HEK293 (cell line): ENCODE measurements around the gene CAMTA2.
A peak's percentile ranks its signal among the peaks of the same experiment; 100 is the strongest.

Experiments used
- KLF1 ChIP-seq: fragments of 450-650 bp; formaldehyde crosslinking; IDR thresholded peaks from 2 replicates; pipeline ENCODE4 v1.5.1; 2016; ENCODE audit warnings: missing biosample characterization, missing genetic modification characterization
- KLF10 ChIP-seq: fragments of 450-650 bp; IDR thresholded peaks from 2 replicates; pipeline ENCODE4 v1.5.1; 2018; ENCODE audit warnings: missing biosample characterization, mild to moderate bottlenecking, missing genetic modification characterization
- KLF16 ChIP-seq: fragments of 450-650 bp; formaldehyde crosslinking; IDR thresholded peaks from 2 replicates; pipeline ENCODE4 v1.5.1; 2017; ENCODE audit warnings: missing biosample characterization, missing genetic modification characterization
- KLF7 ChIP-seq: fragments of 450-650 bp; formaldehyde crosslinking; IDR thresholded peaks from 2 replicates; pipeline ENCODE4 v1.5.1; 2016; ENCODE audit warnings: missing biosample characterization, missing genetic modification characterization, borderline replicate concordance
- KLF8 ChIP-seq: fragments of 450-650 bp; formaldehyde crosslinking; IDR thresholded peaks from 2 replicates; pipeline ENCODE4 v1.5.1; 2016; ENCODE audit warnings: missing biosample characterization, missing genetic modification characterization
- KLF9 ChIP-seq: fragments of 450-650 bp; formaldehyde crosslinking; IDR thresholded peaks from 2 replicates; pipeline ENCODE4 v1.5.1; 2016; ENCODE audit warnings: missing biosample characterization, missing genetic modification characterization, low read depth
- MZF1 ChIP-seq: fragments of 450-650 bp; formaldehyde crosslinking; IDR thresholded peaks from 2 replicates; pipeline ENCODE4 v1.5.1; 2017; ENCODE audit warnings: missing biosample characterization, missing genetic modification characterization, borderline replicate concordance
- OVOL3 ChIP-seq: fragments of 450-650 bp; formaldehyde crosslinking; IDR thresholded peaks from 2 replicates; pipeline ENCODE4 v1.5.1; 2016; ENCODE audit warnings: missing biosample characterization, missing genetic modification characterization
- SP7 ChIP-seq: fragments of 450-650 bp; formaldehyde crosslinking; IDR thresholded peaks from 2 replicates; pipeline ENCODE4 v1.5.1; 2016; ENCODE audit warnings: missing biosample characterization, missing genetic modification characterization
- ZBTB20 ChIP-seq: fragments of 450-650 bp; formaldehyde crosslinking; IDR thresholded peaks from 2 replicates; pipeline ENCODE4 v1.5.1; 2016; ENCODE audit warnings: missing biosample characterization, missing genetic modification characterization
- ZFP37 ChIP-seq: fragments of 450-650 bp; formaldehyde crosslinking; IDR thresholded peaks from 2 replicates; pipeline ENCODE4 v1.5.1; 2016; ENCODE audit warnings: missing biosample characterization, missing genetic modification characterization
- ZFP69B ChIP-seq: fragments of 450-650 bp; formaldehyde crosslinking; IDR thresholded peaks from 2 replicates; pipeline ENCODE4 v1.5.1; 2016; ENCODE audit warnings: missing biosample characterization, missing genetic modification characterization
- ZNF24 ChIP-seq: fragments of 450-650 bp; formaldehyde crosslinking; IDR thresholded peaks from 2 replicates; pipeline ENCODE4 v1.5.1; 2016; ENCODE audit warnings: missing biosample characterization, missing genetic modification characterization
- ZNF324 ChIP-seq: fragments of 450-650 bp; formaldehyde crosslinking; IDR thresholded peaks from 2 replicates; pipeline ENCODE4 v1.5.1; 2016; ENCODE audit warnings: missing biosample characterization, missing genetic modification characterization
- ZNF335 ChIP-seq: fragments of 450-650 bp; formaldehyde crosslinking; conservative IDR thresholded peaks from 2 replicates; pipeline ENCODE4 v1.5.1; 2016; ENCODE audit warnings: missing biosample characterization, missing genetic modification characterization
- ZNF394 ChIP-seq: fragments of 450-650 bp; formaldehyde crosslinking; IDR thresholded peaks from 2 replicates; pipeline ENCODE4 v1.5.1; 2016; ENCODE audit warnings: missing biosample characterization, missing genetic modification characterization, mild to moderate bottlenecking, moderate library complexity, borderline replicate concordance
- ZNF585B ChIP-seq: fragments of 450-650 bp; formaldehyde crosslinking; IDR thresholded peaks from 2 replicates; pipeline ENCODE4 v1.5.1; 2016; ENCODE audit warnings: missing biosample characterization, missing genetic modification characterization
- ZNF621 ChIP-seq: fragments of 450-650 bp; formaldehyde crosslinking; IDR thresholded peaks from 2 replicates; pipeline ENCODE4 v1.5.1; 2017; ENCODE audit warnings: missing biosample characterization, missing genetic modification characterization
- ZNF76 ChIP-seq: fragments of 450-650 bp; formaldehyde crosslinking; IDR thresholded peaks from 2 replicates; pipeline ENCODE4; 2016; ENCODE audit warnings: low read depth, missing biosample characterization, missing genetic modification characterization, borderline replicate concordance
- TF ChIP-seq, protein P1 (sequence below): fragments of 450-650 bp; formaldehyde crosslinking; IDR thresholded peaks from 2 replicates; pipeline ENCODE4 v1.5.1; 2017; ENCODE audit warnings: missing biosample characterization, missing genetic modification characterization
- TF ChIP-seq, protein P2 (sequence below): fragments of 450-650 bp; formaldehyde crosslinking; IDR thresholded peaks from 2 replicates; pipeline ENCODE4 v1.5.1; 2016; ENCODE audit warnings: missing biosample characterization, missing genetic modification characterization
- TF ChIP-seq, protein P3 (sequence below): sonication (generic); formaldehyde crosslinking; IDR thresholded peaks from 2 replicates; pipeline ENCODE4 v1.8.1; 2022; ENCODE audit warnings: mild to moderate bottlenecking, moderate library complexity, missing genetic modification reagents
- TF ChIP-seq, protein P4 (sequence below): fragments of 450-650 bp; formaldehyde crosslinking; IDR thresholded peaks from 2 replicates; pipeline ENCODE4 v1.5.1; 2016; ENCODE audit warnings: missing biosample characterization, missing genetic modification characterization
- TF ChIP-seq, protein P5 (sequence below): fragments of 450-650 bp; formaldehyde crosslinking; IDR thresholded peaks from 2 replicates; pipeline ENCODE4 v1.5.1; 2016; ENCODE audit warnings: missing biosample characterization, missing genetic modification characterization
- TF ChIP-seq, protein P6 (sequence below): fragments of 450-650 bp; formaldehyde crosslinking; IDR thresholded peaks from 2 replicates; pipeline ENCODE4 v1.5.1; 2016; ENCODE audit warnings: missing biosample characterization, missing genetic modification characterization

The CAMTA2 gene

DNA sequence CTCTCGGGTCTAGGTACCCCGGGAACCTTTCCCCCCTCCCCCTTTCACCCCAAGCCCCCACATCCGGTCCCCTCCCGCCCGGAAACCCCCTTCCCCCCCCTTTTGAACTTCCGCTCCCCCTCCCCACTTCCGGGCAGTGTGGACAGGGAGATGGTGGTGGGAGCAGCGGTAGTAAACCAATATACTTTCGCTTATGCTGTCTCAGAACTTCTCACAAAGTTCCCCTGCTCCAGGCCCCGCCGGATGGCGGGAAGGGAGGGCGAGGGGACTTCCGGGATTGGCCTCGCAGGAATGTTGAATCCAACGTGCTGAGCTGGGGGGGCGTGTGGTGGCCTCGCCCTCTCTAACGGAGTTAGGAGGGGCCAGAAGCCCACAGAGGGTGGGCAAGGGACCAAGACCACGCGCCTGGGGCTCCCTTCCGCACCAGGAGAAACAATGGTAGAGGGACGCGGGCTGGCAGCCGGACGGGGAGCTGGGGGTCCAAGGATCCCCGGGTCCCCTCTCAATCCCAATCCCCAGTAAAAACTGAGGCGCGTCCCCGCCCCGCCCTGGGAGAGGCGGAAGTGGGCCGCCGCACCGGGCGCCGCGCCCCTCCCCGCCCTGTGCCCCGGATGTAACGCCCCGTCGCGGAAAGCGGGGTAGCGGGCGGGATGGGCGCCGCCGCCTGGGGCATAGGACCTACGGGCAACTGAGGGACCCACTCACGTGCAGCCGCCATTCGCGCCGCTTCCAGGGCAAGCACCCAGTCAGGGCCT is 39.9 kb downstream of the CAMTA2 start (continued):
- TF ChIP-seq, protein P1, sequence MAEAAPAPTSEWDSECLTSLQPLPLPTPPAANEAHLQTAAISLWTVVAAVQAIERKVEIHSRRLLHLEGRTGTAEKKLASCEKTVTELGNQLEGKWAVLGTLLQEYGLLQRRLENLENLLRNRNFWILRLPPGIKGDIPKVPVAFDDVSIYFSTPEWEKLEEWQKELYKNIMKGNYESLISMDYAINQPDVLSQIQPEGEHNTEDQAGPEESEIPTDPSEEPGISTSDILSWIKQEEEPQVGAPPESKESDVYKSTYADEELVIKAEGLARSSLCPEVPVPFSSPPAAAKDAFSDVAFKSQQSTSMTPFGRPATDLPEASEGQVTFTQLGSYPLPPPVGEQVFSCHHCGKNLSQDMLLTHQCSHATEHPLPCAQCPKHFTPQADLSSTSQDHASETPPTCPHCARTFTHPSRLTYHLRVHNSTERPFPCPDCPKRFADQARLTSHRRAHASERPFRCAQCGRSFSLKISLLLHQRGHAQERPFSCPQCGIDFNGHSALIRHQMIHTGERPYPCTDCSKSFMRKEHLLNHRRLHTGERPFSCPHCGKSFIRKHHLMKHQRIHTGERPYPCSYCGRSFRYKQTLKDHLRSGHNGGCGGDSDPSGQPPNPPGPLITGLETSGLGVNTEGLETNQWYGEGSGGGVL (tag by site-specific recombination), result peak; percentile 71
- TF ChIP-seq, protein P2, sequence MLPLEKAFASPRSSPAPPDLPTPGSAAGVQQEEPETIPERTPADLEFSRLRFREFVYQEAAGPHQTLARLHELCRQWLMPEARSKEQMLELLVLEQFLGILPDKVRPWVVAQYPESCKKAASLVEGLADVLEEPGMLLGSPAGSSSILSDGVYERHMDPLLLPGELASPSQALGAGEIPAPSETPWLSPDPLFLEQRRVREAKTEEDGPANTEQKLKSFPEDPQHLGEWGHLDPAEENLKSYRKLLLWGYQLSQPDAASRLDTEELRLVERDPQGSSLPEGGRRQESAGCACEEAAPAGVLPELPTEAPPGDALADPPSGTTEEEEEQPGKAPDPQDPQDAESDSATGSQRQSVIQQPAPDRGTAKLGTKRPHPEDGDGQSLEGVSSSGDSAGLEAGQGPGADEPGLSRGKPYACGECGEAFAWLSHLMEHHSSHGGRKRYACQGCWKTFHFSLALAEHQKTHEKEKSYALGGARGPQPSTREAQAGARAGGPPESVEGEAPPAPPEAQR, result no peak
- TF ChIP-seq KLF8 (peak; percentile 96), ZFP69B (tag by site-specific recombination) (peak; percentile 19; the same call in 1 of the 2 replicates), KLF10 (tag by site-specific recombination) (peak; percentile 55; the same call in 1 of the 2 replicates), SP7 (tag by site-specific recombination) (0 out of 2 replicates have a peak, but pooled peaks have one; percentile 60), ZNF324 (tag by site-specific recombination) (0 out of 2 replicates have a peak, but pooled peaks have one; percentile 30), OVOL3 (tag by site-specific recombination) (peak; percentile 52; the same call in 1 of the 2 replicates), ZFP37 (0 out of 2 replicates have a peak, but pooled peaks have one; percentile 66), ZNF76 (tag by site-specific recombination) (peak; percentile 57; the same call in 1 of the 2 replicates), KLF7 (tag by site-specific recombination) (peak; percentile 68), KLF16 (tag by site-specific recombination) (peak; percentile 64), ZNF394 (0 out of 2 replicates have a peak, but pooled peaks have one; percentile 26), KLF1 (tag by site-specific recombination) (peak; percentile 97), ZBTB20 (tag by site-specific recombination) (peak; percentile 37; the same call in 1 of the 2 replicates), KLF9 (tag by site-specific recombination) (peak; percentile 92), MZF1 (tag by site-specific recombination) (peak; percentile 57), ZNF585B (tag by site-specific recombination) (0 out of 2 replicates have a peak, but pooled peaks have one; percentile 9), ZNF24 (tag by site-specific recombination) (0 out of 2 replicates have a peak, but pooled peaks have one; percentile 11), ZNF621 (tag by site-specific recombination) (no peak), ZNF335 (peak; percentile 67)
- TF ChIP-seq, protein P3, sequence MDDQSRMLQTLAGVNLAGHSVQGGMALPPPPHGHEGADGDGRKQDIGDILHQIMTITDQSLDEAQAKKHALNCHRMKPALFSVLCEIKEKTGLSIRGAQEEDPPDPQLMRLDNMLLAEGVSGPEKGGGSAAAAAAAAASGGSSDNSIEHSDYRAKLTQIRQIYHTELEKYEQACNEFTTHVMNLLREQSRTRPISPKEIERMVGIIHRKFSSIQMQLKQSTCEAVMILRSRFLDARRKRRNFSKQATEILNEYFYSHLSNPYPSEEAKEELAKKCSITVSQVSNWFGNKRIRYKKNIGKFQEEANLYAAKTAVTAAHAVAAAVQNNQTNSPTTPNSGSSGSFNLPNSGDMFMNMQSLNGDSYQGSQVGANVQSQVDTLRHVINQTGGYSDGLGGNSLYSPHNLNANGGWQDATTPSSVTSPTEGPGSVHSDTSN (CRISPR knock-in tag), result no peak
- TF ChIP-seq, protein P4, sequence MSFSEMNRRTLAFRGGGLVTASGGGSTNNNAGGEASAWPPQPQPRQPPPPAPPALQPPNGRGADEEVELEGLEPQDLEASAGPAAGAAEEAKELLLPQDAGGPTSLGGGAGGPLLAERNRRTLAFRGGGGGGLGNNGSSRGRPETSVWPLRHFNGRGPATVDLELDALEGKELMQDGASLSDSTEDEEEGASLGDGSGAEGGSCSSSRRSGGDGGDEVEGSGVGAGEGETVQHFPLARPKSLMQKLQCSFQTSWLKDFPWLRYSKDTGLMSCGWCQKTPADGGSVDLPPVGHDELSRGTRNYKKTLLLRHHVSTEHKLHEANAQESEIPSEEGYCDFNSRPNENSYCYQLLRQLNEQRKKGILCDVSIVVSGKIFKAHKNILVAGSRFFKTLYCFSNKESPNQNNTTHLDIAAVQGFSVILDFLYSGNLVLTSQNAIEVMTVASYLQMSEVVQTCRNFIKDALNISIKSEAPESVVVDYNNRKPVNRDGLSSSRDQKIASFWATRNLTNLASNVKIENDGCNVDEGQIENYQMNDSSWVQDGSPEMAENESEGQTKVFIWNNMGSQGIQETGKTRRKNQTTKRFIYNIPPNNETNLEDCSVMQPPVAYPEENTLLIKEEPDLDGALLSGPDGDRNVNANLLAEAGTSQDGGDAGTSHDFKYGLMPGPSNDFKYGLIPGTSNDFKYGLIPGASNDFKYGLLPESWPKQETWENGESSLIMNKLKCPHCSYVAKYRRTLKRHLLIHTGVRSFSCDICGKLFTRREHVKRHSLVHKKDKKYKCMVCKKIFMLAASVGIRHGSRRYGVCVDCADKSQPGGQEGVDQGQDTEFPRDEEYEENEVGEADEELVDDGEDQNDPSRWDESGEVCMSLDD, result peak; percentile 68; the same call in 1 of the 2 replicates
- TF ChIP-seq, protein P5, sequence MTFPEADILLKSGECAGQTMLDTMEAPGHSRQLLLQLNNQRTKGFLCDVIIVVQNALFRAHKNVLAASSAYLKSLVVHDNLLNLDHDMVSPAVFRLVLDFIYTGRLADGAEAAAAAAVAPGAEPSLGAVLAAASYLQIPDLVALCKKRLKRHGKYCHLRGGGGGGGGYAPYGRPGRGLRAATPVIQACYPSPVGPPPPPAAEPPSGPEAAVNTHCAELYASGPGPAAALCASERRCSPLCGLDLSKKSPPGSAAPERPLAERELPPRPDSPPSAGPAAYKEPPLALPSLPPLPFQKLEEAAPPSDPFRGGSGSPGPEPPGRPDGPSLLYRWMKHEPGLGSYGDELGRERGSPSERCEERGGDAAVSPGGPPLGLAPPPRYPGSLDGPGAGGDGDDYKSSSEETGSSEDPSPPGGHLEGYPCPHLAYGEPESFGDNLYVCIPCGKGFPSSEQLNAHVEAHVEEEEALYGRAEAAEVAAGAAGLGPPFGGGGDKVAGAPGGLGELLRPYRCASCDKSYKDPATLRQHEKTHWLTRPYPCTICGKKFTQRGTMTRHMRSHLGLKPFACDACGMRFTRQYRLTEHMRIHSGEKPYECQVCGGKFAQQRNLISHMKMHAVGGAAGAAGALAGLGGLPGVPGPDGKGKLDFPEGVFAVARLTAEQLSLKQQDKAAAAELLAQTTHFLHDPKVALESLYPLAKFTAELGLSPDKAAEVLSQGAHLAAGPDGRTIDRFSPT, result 0 out of 2 replicates have a peak, but pooled peaks have one; percentile 71
- TF ChIP-seq, protein P6, sequence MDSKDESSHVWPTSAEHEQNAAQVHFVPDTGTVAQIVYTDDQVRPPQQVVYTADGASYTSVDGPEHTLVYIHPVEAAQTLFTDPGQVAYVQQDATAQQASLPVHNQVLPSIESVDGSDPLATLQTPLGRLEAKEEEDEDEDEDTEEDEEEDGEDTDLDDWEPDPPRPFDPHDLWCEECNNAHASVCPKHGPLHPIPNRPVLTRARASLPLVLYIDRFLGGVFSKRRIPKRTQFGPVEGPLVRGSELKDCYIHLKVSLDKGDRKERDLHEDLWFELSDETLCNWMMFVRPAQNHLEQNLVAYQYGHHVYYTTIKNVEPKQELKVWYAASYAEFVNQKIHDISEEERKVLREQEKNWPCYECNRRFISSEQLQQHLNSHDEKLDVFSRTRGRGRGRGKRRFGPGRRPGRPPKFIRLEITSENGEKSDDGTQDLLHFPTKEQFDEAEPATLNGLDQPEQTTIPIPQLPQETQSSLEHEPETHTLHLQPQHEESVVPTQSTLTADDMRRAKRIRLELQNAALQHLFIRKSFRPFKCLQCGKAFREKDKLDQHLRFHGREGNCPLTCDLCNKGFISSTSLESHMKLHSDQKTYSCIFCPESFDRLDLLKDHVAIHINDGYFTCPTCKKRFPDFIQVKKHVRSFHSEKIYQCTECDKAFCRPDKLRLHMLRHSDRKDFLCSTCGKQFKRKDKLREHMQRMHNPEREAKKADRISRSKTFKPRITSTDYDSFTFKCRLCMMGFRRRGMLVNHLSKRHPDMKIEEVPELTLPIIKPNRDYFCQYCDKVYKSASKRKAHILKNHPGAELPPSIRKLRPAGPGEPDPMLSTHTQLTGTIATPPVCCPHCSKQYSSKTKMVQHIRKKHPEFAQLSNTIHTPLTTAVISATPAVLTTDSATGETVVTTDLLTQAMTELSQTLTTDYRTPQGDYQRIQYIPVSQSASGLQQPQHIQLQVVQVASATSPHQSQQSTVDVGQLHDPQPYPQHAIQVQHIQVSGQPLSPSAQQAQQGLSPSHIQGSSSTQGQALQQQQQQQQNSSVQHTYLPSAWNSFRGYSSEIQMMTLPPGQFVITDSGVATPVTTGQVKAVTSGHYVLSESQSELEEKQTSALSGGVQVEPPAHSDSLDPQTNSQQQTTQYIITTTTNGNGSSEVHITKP (tag by site-specific recombination), result peak; percentile 96
